Keratinocyte (primary cell): ENCODE data around the gene FUZ. TPM values are rescaled to one million over a fixed set of nuclear protein-coding genes. Genes with fewer than 3 reads are reported as not detected.

ENCODE experiments used
- DNase-seq: peaks from one replicate; pipeline ENCODE4 v3.0.0-alpha.2; 2011; ENCODE audit warnings: low read depth, missing footprints, low spot score
- FAIRE-seq: peaks from 2 replicates; lab custom pipeline; 2011; peaks lifted over from hg19 to GRCh38; lab: Jason Lieb, UNC
- H2AFZ ChIP-seq: 2 replicates; pipeline ENCODE4 v1.6.0; 2012; ENCODE audit warnings: low read length, control low read depth, inconsistent platforms; ENCODE audit not compliant: control insufficient read depth
- H3K27ac ChIP-seq: 2 replicates; pipeline ENCODE4 v1.5.1; 2011; ENCODE audit warnings: low read length; ENCODE audit not compliant: control insufficient read depth, insufficient read depth
- H3K27me3 ChIP-seq: 3 replicates; pipeline ENCODE4 v1.6.0; 2011; ENCODE audit warnings: low read length; ENCODE audit not compliant: control insufficient read depth, insufficient read depth; ENCODE audit errors: extremely low read depth
- H3K36me3 ChIP-seq, 2 experiments: 2 replicates in 1 of 2; 3 replicates in 1 of 2; pipeline ENCODE4 v1.5.1; 2011; ENCODE audit warnings: low read length in 2 of 2, mild to moderate bottlenecking in 1 of 2; ENCODE audit not compliant: control insufficient read depth in 2 of 2, insufficient read depth in 2 of 2; ENCODE audit errors: extremely low read depth in 1 of 2
- H3K4me1 ChIP-seq: 3 replicates; pipeline ENCODE4 v1.5.1; 2011; ENCODE audit warnings: low read length; ENCODE audit not compliant: control insufficient read depth, insufficient read depth; ENCODE audit errors: extremely low read depth
- H3K4me2 ChIP-seq: 3 replicates; pipeline ENCODE4 v1.6.0; 2011; ENCODE audit warnings: low read depth, low read length; ENCODE audit not compliant: control insufficient read depth, insufficient read depth; ENCODE audit errors: extremely low read depth
- H3K4me3 ChIP-seq, 3 experiments: fragments of 200-600 bp in 1 of 3; sonication (generic) in 1 of 3; 2 replicates in 2 of 3; 3 replicates in 1 of 3; pipeline ENCODE4 v1.5.1; 2011 to 2016; ENCODE audit warnings: low read length in 3 of 3, mild to moderate bottlenecking in 3 of 3, control low read depth in 2 of 3, inconsistent platforms in 1 of 3, low read depth in 1 of 3, mixed read lengths in 1 of 3, mixed run types in 1 of 3, moderate library complexity in 1 of 3; ENCODE audit not compliant: control insufficient read depth in 2 of 3, insufficient read depth in 2 of 3; ENCODE audit errors: extremely low read depth in 1 of 3
- H3K79me2 ChIP-seq: 2 replicates; pipeline ENCODE4 v1.6.0; 2012; ENCODE audit warnings: low read length; ENCODE audit not compliant: control insufficient read depth, insufficient read depth
- H3K9ac ChIP-seq: 3 replicates; pipeline ENCODE4 v1.6.0; 2011; ENCODE audit warnings: low read length; ENCODE audit not compliant: control insufficient read depth, insufficient read depth; ENCODE audit errors: extremely low read depth
- H3K9me1 ChIP-seq: 3 replicates; pipeline ENCODE4 v1.6.0; 2011; ENCODE audit warnings: low read length; ENCODE audit not compliant: control insufficient read depth, insufficient read depth; ENCODE audit errors: extremely low read depth
- H3K9me3 ChIP-seq: 2 replicates; pipeline ENCODE4 v1.5.1; 2012; ENCODE audit warnings: low read depth, low read length; ENCODE audit not compliant: control insufficient read depth
- H4K20me1 ChIP-seq: 3 replicates; pipeline ENCODE4 v1.6.0; 2011; ENCODE audit warnings: low read length; ENCODE audit not compliant: control insufficient read depth, insufficient read depth; ENCODE audit errors: extremely low read depth
- CTCF ChIP-seq, 3 experiments: IDR thresholded peaks in 1 of 3; conservative IDR thresholded peaks in 1 of 3; optimal IDR thresholded peaks in 1 of 3; 2 replicates in 2 of 3; 3 replicates in 1 of 3; pipeline versions ENCODE3 to v1.5.1; 2011; ENCODE audit warnings: low read length in 3 of 3, mild to moderate bottlenecking in 3 of 3, moderate library complexity in 2 of 3, control low read depth in 1 of 3, inconsistent platforms in 1 of 3; ENCODE audit not compliant: insufficient read depth in 2 of 3; ENCODE audit errors: extremely low read depth in 1 of 3
- EZH2 ChIP-seq: IDR thresholded peaks from one replicate; pipeline ENCODE4 v1.6.1; 2012; ENCODE audit warnings: inconsistent platforms, mild to moderate bottlenecking, low read length, moderate library complexity
- dilution Hi-C: fragments of 300-500 bp; cut with MboI; formaldehyde crosslinking; loops from one replicate; pipeline ENCODE4 v1.7.0; 2020; ENCODE audit warnings: low sequenced_read_pairs; ENCODE audit not compliant: extremely low pct_ligation_motif_present
- polyA plus RNA-seq, 5 experiments: library from polyadenylated mRNA; depleted of rRNA in 3 of 5; stranded (reverse) in 3 of 5; stranded (forward) in 1 of 5; unstranded in 1 of 5; fragments of >200 nt; gene quantifications; 1 replicate in 1 of 5; 2 replicates in 3 of 5; 3 replicates in 1 of 5; pipeline versions ENCODE4 v1.2.1 to v1.2.3, GENCODE V29; 2011 to 2012; ENCODE audit warnings: missing spikeins in 2 of 5, low read depth in 1 of 5, low replicate concordance in 1 of 5

Gene FUZ
- polyA plus RNA-seq, 1 donor (not counting 4 experiments of a cell fraction or from before 2014, with no cell fraction given), result 3.7 TPM

GRCh38 chr19:49779731-49780555 lies 33.1 kb downstream of the FUZ start:
- H3K9ac ChIP-seq, result no peak overlapping the region
- H3K4me3 ChIP-seq, result no peak overlapping the region
- H3K79me2 ChIP-seq, result peaks cover 17% of the 10 kb centered on the region
- dilution Hi-C loops, result no loop called here
- peaks cover 7% of the 10 kb centered on the region for H4K20me1 ChIP-seq
- H3K4me1 ChIP-seq, result no peaks in the 10 kb centered on the region
- no peaks in the 10 kb centered on the region for H3K9me3 ChIP-seq
- FAIRE-seq (no peak), DNase-seq (no peak)
- no peaks in the 10 kb centered on the region for H3K9me1 ChIP-seq
- peaks cover 13 to 23% of the 10 kb centered on the region in 2 experiments for H3K36me3 ChIP-seq
- no peak overlapping the region for H2AFZ ChIP-seq
- no peaks in the 10 kb centered on the region for H3K27me3 ChIP-seq
- no peak overlapping the region for H3K4me2 ChIP-seq
- no peak for TF ChIP-seq CTCF (optimal IDR thresholded peaks at IDR 0.05 in 1 of 3, IDR thresholded peaks at IDR 0.05 in 1 of 3, conservative IDR thresholded peaks at IDR 0.05 in 1 of 3; ENCODE audit: extremely low read depth in 1 of 3, insufficient read depth in 2 of 3, low read length in 3 of 3)
- no peak for TF ChIP-seq EZH2
- no peak overlapping the region for H3K27ac ChIP-seq

GRCh38 chr19:49776371-49776764 lies 36.7 kb downstream of the FUZ start:
- Histone ChIP-seq H3K9me1 (peaks cover 3% of the 10 kb centered on the region), H3K36me3 (peaks cover 10% of the 10 kb centered on the region in 2 experiments), H4K20me1 (peaks cover 5% of the 10 kb centered on the region), H3K27ac (no peak overlapping the region), H3K4me3 (no peak overlapping the region), H3K4me1 (peaks cover 7% of the 10 kb centered on the region), H3K9ac (no peak overlapping the region), H3K9me3 (no peaks in the 10 kb centered on the region), H3K4me2 (no peak overlapping the region), H3K27me3 (no peaks in the 10 kb centered on the region), H3K79me2 (peaks cover 38% of the 10 kb centered on the region), H2AFZ (no peak overlapping the region)
- dilution Hi-C loops, result no loop called here
- TF ChIP-seq CTCF (optimal IDR thresholded peaks at IDR 0.05 in 1 of 3, IDR thresholded peaks at IDR 0.05 in 1 of 3, conservative IDR thresholded peaks at IDR 0.05 in 1 of 3; ENCODE audit: extremely low read depth in 1 of 3, insufficient read depth in 2 of 3, low read length in 3 of 3) (no peak), EZH2 (no peak)
- FAIRE-seq (no peak), DNase-seq (no peak)
